ENCODE measurements around the gene PLA2G4A.
A peak's percentile ranks its signal among the peaks of the same experiment; 100 is the strongest.

Gene PLA2G4A

DNA sequence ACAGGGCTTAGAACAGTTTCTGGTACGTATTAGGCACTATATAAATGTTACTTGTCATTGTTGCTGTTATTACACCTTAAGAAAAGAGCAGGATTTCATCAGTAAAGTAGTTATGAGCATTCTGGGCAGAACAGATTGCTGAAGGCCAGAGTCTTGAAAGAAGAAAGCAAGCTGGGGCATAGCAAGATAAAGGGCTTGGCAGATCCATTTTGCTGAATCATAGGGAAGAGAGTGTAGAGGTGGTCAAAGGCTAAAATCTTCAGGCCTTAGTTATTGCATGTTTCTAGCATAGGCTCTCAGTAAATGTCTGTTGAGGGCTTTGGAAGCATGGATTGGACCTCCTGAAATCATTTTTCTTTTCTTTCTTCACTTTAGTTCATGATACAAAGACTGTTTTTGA lies 67.5 kb downstream of the PLA2G4A start:
- in situ Hi-C loops (cut with MboI; ENCODE audit: low pct_unique_long_range_greater_than_20kb, low sequenced_read_pairs, unreplicated experiment): no loop called here

GRCh38 chr1:186897008-186897407 lies 68.3 kb downstream of the PLA2G4A start:
- in situ Hi-C loops (cut with MboI; ENCODE audit: low pct_unique_long_range_greater_than_20kb, low sequenced_read_pairs, unreplicated experiment): no loop called here
- DNase-seq (ENCODE audit: low spot score): no peak
- no peak for TF ChIP-seq CTCF (IDR thresholded peaks at IDR 0.05; ENCODE audit: extremely low read depth, insufficient read depth, missing control alignments)

More for the DNA sequence above, 67.5 kb downstream of the PLA2G4A start:
- no peak for TF ChIP-seq CTCF (IDR thresholded peaks at IDR 0.05; ENCODE audit: extremely low read depth, insufficient read depth, missing control alignments)
- DNase-seq (ENCODE audit: low spot score): no peak

GRCh38 chr1:186899577-186899976 lies 70.8 kb downstream of the PLA2G4A start:
- in situ Hi-C loops (cut with MboI; ENCODE audit: low pct_unique_long_range_greater_than_20kb, low sequenced_read_pairs, unreplicated experiment): no loop called here
- DNase-seq (ENCODE audit: low spot score): peak; percentile 9
- TF ChIP-seq CTCF (IDR thresholded peaks at IDR 0.05; ENCODE audit: extremely low read depth, insufficient read depth, missing control alignments): no peak

DNA sequence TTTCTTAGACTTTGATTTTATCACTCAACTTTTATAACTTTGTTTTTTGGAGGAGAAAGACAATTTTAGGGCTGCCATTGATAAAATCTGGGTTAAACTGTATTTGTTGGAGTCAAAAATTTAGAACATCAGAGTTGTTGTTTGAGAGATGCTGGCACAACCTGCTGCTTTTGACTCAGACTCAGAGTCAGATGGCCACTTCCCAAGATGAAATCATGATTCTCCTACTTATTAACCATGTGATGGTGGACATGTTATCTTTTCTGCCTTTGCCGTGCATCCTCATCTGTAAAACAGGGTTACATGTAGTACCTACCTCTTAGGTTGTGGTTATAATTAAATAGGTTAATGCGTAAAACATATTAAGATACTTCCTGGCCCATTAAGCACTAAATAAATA lies 71.2 kb downstream of the PLA2G4A start:
- no peak for TF ChIP-seq CTCF (IDR thresholded peaks at IDR 0.05; ENCODE audit: extremely low read depth, insufficient read depth, missing control alignments)
- DNase-seq (ENCODE audit: low spot score): no peak
- in situ Hi-C loops (cut with MboI; ENCODE audit: low pct_unique_long_range_greater_than_20kb, low sequenced_read_pairs, unreplicated experiment): no loop called here

GRCh38 chr1:186900539-186901237 lies 71.9 kb downstream of the PLA2G4A start:
- no peak for DNase-seq (ENCODE audit: low spot score)
- in situ Hi-C loops (cut with MboI; ENCODE audit: low pct_unique_long_range_greater_than_20kb, low sequenced_read_pairs, unreplicated experiment): no loop called here
- TF ChIP-seq CTCF (IDR thresholded peaks at IDR 0.05; ENCODE audit: extremely low read depth, insufficient read depth, missing control alignments): no peak

DNA sequence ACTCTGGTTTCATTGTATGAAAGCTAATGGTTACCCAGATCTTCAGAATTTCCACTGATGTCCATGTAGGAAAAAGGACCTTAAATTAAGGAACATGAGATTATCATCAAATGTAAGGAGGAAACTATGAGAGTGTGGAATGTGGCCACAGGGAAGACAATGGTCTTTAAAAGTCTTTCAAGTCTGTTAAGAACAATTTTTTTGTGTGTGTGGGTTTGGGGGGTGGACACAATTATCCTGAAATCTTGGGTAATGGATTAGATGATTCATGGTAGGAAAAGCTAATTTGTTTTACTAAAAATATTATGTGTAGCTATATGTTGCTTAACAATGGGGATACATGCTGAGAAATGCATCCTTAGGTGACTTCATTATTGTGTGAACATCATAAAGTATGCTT lies 72.9 kb downstream of the PLA2G4A start:
- in situ Hi-C loops (cut with MboI; ENCODE audit: low pct_unique_long_range_greater_than_20kb, low sequenced_read_pairs, unreplicated experiment): no loop called here
- DNase-seq (ENCODE audit: low spot score): no peak
- no peak for TF ChIP-seq CTCF (IDR thresholded peaks at IDR 0.05; ENCODE audit: extremely low read depth, insufficient read depth, missing control alignments)
